Skeletal muscle satellite cell (primary cell): ENCODE data around the gene MYT1.
"Not testable (repeated sequence)": the region's sequence is repeated elsewhere in the genome, so short reads cannot be mapped to it uniquely, and the experiment has no call there.

ENCODE experiments used
- H3K27me3 ChIP-seq: 2 replicates; pipeline ENCODE4 v1.7.0; 2013; ENCODE audit warnings: low read length; ENCODE audit not compliant: control insufficient read depth, insufficient read depth
- H3K36me3 ChIP-seq: 2 replicates; pipeline ENCODE4 v1.7.0; 2013; ENCODE audit warnings: mild to moderate bottlenecking, control low read depth, low read length; ENCODE audit not compliant: insufficient read depth
- H3K4me1 ChIP-seq: 2 replicates; pipeline ENCODE4 v1.7.0; 2013; ENCODE audit warnings: low read length; ENCODE audit not compliant: control insufficient read depth, insufficient read depth
- H3K4me2 ChIP-seq: 2 replicates; pipeline ENCODE4 v1.7.0; 2013; ENCODE audit warnings: mild to moderate bottlenecking, low read length
- H3K4me3 ChIP-seq: 2 replicates; pipeline ENCODE4 v1.7.0; 2013; ENCODE audit warnings: low read length
- H3K9ac ChIP-seq: 2 replicates; pipeline ENCODE4 v1.7.0; 2013; ENCODE audit warnings: mild to moderate bottlenecking, low read depth, low read length, moderate library complexity
- H3K9me3 ChIP-seq: replicated peaks from 2 replicates; pipeline ENCODE4 v1.7.0; 2013; ENCODE audit warnings: mild to moderate bottlenecking, control low read depth, low read length

The MYT1 gene

GRCh38 chr20:64129146-64129782 is 35.0 kb upstream of the MYT1 start:
- no peaks in the 10 kb centered on the region for H3K9me3 ChIP-seq
- H3K36me3 ChIP-seq, result no peaks in the 10 kb centered on the region
- no peak overlapping the region for H3K4me2 ChIP-seq
- no peak overlapping the region for H3K4me3 ChIP-seq
- no peaks in the 10 kb centered on the region for H3K4me1 ChIP-seq
- no peak overlapping the region for H3K9ac ChIP-seq
- H3K27me3 ChIP-seq, result peaks cover 23% of the 10 kb centered on the region

- Histone ChIP-seq H3K4me3 (no peak overlapping the region), H3K9ac (no peak overlapping the region), H3K4me1 (no peaks in the 10 kb centered on the region), H3K36me3 (no peaks in the 10 kb centered on the region), H3K9me3 (no peaks in the 10 kb centered on the region), H3K4me2 (no peak overlapping the region), H3K27me3 (peaks cover 18% of the 10 kb centered on the region)
Measured at GRCh38 chr20:64130271-64130670, 34.0 kb upstream of the MYT1 start.

- H3K36me3 ChIP-seq, result no peaks in the 10 kb centered on the region
- no peaks in the 10 kb centered on the region for H3K9me3 ChIP-seq
- peaks cover 18% of the 10 kb centered on the region for H3K27me3 ChIP-seq
- no peak overlapping the region for H3K4me2 ChIP-seq
- no peaks in the 10 kb centered on the region for H3K4me1 ChIP-seq
- no peak overlapping the region for H3K9ac ChIP-seq
- no peak overlapping the region for H3K4me3 ChIP-seq
Measured at GRCh38 chr20:64130876-64131275, 33.4 kb upstream of the MYT1 start.

- no peak overlapping the region for H3K4me2 ChIP-seq
- H3K4me1 ChIP-seq, result no peaks in the 10 kb centered on the region
- no peak overlapping the region for H3K4me3 ChIP-seq
- no peaks in the 10 kb centered on the region for H3K36me3 ChIP-seq
- no peaks in the 10 kb centered on the region for H3K9me3 ChIP-seq
- peaks cover 18% of the 10 kb centered on the region for H3K27me3 ChIP-seq
- H3K9ac ChIP-seq, result no peak overlapping the region
Measured at GRCh38 chr20:64131406-64131805, 32.8 kb upstream of the MYT1 start.

- Histone ChIP-seq H3K4me2 (no peak overlapping the region), H3K36me3 (no peaks in the 10 kb centered on the region), H3K4me1 (no peaks in the 10 kb centered on the region), H3K9me3 (no peaks in the 10 kb centered on the region), H3K27me3 (peaks cover 10% of the 10 kb centered on the region), H3K9ac (no peak overlapping the region), H3K4me3 (no peak overlapping the region)
Measured at GRCh38 chr20:64133951-64134407, 30.3 kb upstream of the MYT1 start.

GRCh38 chr20:64134744-64135143 is 29.5 kb upstream of the MYT1 start:
- not testable (repeated sequence) for H3K4me2 ChIP-seq, H3K27me3 ChIP-seq, H3K4me3 ChIP-seq, H3K9me3 ChIP-seq, H3K4me1 ChIP-seq, H3K36me3 ChIP-seq, H3K9ac ChIP-seq

GRCh38 chr20:64136004-64136710 is 28.1 kb upstream of the MYT1 start:
- Histone ChIP-seq H3K4me2 (no peak overlapping the region), H3K9ac (no peak overlapping the region), H3K9me3 (no peaks in the 10 kb centered on the region), H3K27me3 (peaks cover 16% of the 10 kb centered on the region), H3K36me3 (no peaks in the 10 kb centered on the region), H3K4me1 (no peaks in the 10 kb centered on the region), H3K4me3 (no peak overlapping the region)

GRCh38 chr20:64137598-64138031 is 26.6 kb upstream of the MYT1 start:
- no peaks in the 10 kb centered on the region for H3K36me3 ChIP-seq
- H3K9ac ChIP-seq, result no peak overlapping the region
- H3K4me1 ChIP-seq, result no peaks in the 10 kb centered on the region
- no peak overlapping the region for H3K4me2 ChIP-seq
- no peaks in the 10 kb centered on the region for H3K9me3 ChIP-seq
- H3K4me3 ChIP-seq, result no peak overlapping the region
- H3K27me3 ChIP-seq, result peaks cover 22% of the 10 kb centered on the region

- Histone ChIP-seq H3K27me3 (peaks cover 22% of the 10 kb centered on the region), H3K4me1 (no peaks in the 10 kb centered on the region), H3K4me2 (no peak overlapping the region), H3K9me3 (no peaks in the 10 kb centered on the region), H3K9ac (no peak overlapping the region), H3K36me3 (no peaks in the 10 kb centered on the region), H3K4me3 (no peak overlapping the region)
Measured at GRCh38 chr20:64138276-64138815, 25.9 kb upstream of the MYT1 start.

- no peaks in the 10 kb centered on the region for H3K4me1 ChIP-seq
- H3K9ac ChIP-seq, result no peak overlapping the region
- H3K4me2 ChIP-seq, result no peak overlapping the region
- H3K4me3 ChIP-seq, result no peak overlapping the region
- peaks cover 22% of the 10 kb centered on the region for H3K27me3 ChIP-seq
- no peaks in the 10 kb centered on the region for H3K36me3 ChIP-seq
- no peaks in the 10 kb centered on the region for H3K9me3 ChIP-seq
Measured at GRCh38 chr20:64139199-64140060, 24.8 kb upstream of the MYT1 start.
